HG02884 (cell line): ENCODE data around the gene LRMDA.

Source experiments
- ATAC-seq: cut with Tn5 transposase; IDR thresholded peaks from one replicate; pipeline ENCODE4 v1.9.1; 2021; ENCODE audit warnings: mild to moderate bottlenecking, moderate library complexity; ENCODE audit not compliant: unreplicated experiment

The LRMDA gene

GRCh38 chr10:76205361-76205760, 773.9 kb downstream of the LRMDA start:
- ATAC-seq, result no peak

GRCh38 chr10:76206797-76207352, 775.5 kb downstream of the LRMDA start:
- no peak for ATAC-seq

- ATAC-seq, result no peak
Measured at GRCh38 chr10:76209135-76209534, 777.7 kb downstream of the LRMDA start.

GRCh38 chr10:76210211-76210610, 778.8 kb downstream of the LRMDA start:
- ATAC-seq, result no peak

- no peak for ATAC-seq
Measured at GRCh38 chr10:76211691-76212090, 780.3 kb downstream of the LRMDA start.

- no peak for ATAC-seq
Measured at GRCh38 chr10:76213876-76214275, 782.5 kb downstream of the LRMDA start.

- no peak for ATAC-seq
Measured at GRCh38 chr10:76218035-76218434, 786.6 kb downstream of the LRMDA start.

GRCh38 chr10:76229341-76229740, 797.9 kb downstream of the LRMDA start:
- no peak for ATAC-seq

- ATAC-seq, result no peak
Measured at GRCh38 chr10:76230921-76231285, 799.5 kb downstream of the LRMDA start.

- ATAC-seq, result no peak
Measured at GRCh38 chr10:76231286-76231934, 800.0 kb downstream of the LRMDA start.

- no peak for ATAC-seq
Measured at GRCh38 chr10:76234499-76235226, 803.2 kb downstream of the LRMDA start.

GRCh38 chr10:76236356-76236755, 804.9 kb downstream of the LRMDA start:
- ATAC-seq, result no peak

GRCh38 chr10:76242956-76243355, 811.5 kb downstream of the LRMDA start:
- no peak for ATAC-seq

- no peak for ATAC-seq
Measured at GRCh38 chr10:76244061-76244686, 812.8 kb downstream of the LRMDA start.

GRCh38 chr10:76245951-76246495, 814.6 kb downstream of the LRMDA start:
- no peak for ATAC-seq

- ATAC-seq, result no peak
Measured at GRCh38 chr10:76248649-76249200, 817.3 kb downstream of the LRMDA start.

- no peak for ATAC-seq
Measured at GRCh38 chr10:76251841-76252671, 820.6 kb downstream of the LRMDA start.

- no peak for ATAC-seq
Measured at GRCh38 chr10:76252733-76253132, 821.3 kb downstream of the LRMDA start.

- no peak for ATAC-seq
Measured at GRCh38 chr10:76255241-76255640, 823.8 kb downstream of the LRMDA start.

GRCh38 chr10:76257816-76258215, 826.4 kb downstream of the LRMDA start:
- ATAC-seq, result no peak
